Lower leg skin (tissue), 3 donors: Measurements from ENCODE around the gene TMTC1.

Experiments used
- CTCF ChIP-seq, 3 donors: fragments of 450-650 bp; IDR thresholded peaks; one replicate each; pipeline ENCODE4 v1.5.1; 2016; ENCODE audit warnings: antibody characterized with exemption in 3 of 3, mild to moderate bottlenecking in 3 of 3, moderate library complexity in 2 of 3
- POLR2A ChIP-seq, 2 donors: fragments of 450-650 bp; IDR thresholded peaks; one replicate each; pipeline ENCODE4 v1.6.1; 2016 to 2017; ENCODE audit warnings: antibody characterized with exemption in 2 of 2, mild to moderate bottlenecking in 1 of 2, moderate library complexity in 1 of 2

GRCh38 chr12:29530436-29530835 lies 253.3 kb downstream of the TMTC1 start:
- no peak for TF ChIP-seq CTCF (IDR thresholded peaks at IDR 0.05)
- TF ChIP-seq POLR2A (IDR thresholded peaks at IDR 0.05), result no peak
